NCI-H2196 (cell line): ENCODE measurements around the gene KCNK4.

Experiments
- DNase-seq: peaks from one replicate; lab custom pipeline; 2025; ENCODE audit not compliant: unreplicated experiment; lab: John Stamatoyannopoulos, UW

Gene KCNK4

DNA sequence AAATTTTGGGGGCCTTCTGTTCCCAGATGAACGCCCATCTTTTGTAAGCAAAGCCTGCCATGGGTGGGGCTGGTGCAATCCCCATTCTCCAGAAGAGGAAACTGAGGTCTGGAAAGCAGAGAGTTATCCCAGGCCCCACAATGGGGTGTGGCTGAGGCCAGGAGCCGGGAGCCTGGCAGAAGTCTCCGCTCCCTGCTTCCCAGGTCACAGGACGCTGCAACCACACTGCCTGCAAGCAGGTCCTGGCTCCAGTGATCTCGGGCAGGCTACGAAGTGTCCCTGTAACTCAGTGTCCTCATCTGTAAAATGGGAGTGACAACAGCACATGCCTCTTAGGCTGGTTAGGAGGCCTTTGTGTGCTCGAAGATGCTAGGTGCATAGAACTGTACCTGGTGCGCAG lies 38.1 kb upstream of the KCNK4 start:
- DNase-seq = no peak

DNA sequence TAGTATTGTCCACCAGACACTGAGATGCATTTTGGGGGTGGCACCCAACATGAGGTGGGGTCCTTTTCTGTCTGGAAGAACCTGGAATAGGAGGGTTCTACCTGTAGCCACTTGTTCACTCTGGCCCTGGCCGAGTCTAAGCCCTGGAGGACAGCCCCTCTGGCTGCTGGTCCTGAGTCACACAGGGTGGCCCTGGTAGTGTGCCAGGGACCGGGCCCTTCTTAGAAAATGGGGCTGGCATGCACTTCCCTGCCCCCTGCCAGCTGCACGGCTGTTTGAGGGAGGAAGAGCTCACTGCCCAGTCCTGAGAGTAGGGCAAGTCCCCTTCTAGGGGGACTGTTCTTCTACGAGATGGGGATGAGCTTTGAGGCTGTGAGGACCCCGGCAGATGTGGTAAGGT lies 37.6 kb upstream of the KCNK4 start:
- DNase-seq = no peak

DNA sequence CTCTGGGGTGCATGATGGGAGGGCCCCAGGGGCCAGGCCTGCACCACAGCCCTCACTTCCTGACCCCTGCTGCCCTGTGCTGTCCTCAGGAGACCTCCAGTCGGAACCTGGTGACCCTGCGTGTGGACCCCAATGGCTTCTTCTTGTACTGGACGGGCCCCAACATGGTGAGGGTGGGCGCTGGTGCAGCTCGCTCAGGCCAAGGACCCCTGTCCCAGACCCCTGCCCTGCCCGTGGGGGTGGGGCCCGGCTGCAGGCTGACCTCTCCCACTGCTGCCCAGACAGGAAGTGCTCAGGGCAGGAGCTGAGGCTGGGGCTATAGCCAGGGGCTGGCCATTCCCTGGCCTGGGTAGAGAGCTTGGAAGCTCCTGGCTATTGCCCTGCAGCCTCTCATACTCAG lies 36.8 kb upstream of the KCNK4 start:
- DNase-seq = no peak

DNA sequence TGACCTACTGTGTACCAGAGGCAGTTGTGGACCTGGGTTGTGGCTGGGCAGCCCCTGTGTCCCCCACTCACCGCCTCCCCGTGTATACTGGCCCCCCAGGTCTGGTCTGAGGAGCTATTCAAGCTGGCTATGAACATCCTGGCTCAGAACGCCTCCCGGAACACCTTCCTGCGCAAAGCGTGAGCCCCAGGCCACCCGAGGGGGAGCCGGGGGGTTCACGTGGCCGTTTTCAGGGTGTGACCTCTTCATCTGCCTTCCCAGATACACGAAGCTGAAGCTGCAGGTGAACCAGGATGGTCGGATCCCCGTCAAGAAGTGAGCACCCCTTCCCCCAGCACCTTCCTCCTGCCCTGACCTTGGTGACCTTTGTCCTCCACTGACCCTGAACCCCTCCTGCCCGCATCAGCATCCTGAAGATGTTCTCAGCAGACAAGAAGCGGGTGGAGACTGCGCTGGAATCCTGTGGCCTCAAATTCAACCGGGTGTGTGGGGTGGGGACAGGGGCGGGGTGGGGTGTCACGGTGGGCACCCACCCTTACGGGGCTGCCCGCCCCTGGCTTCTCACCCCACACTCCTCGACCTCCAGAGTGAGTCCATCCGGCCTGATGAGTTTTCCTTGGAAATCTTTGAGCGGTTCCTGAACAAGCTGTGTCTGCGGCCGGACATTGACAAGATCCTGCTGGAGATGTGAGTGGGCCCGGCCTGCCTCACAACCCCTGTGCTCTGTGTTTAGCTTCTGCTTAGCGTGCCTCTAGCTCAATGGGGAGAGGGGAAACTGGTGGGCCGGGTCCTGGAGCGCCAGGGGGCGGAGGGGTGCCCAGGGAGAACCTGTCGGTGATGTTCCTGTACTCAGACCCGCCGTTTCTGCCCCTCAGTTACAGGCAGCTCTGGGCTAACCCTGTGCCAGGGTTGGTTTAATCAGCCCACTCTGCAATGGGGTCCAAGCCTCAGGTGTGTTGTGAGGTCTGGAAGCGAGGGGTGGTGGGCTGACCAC lies 35.7 kb upstream of the KCNK4 start:
- DNase-seq = no peak

DNA sequence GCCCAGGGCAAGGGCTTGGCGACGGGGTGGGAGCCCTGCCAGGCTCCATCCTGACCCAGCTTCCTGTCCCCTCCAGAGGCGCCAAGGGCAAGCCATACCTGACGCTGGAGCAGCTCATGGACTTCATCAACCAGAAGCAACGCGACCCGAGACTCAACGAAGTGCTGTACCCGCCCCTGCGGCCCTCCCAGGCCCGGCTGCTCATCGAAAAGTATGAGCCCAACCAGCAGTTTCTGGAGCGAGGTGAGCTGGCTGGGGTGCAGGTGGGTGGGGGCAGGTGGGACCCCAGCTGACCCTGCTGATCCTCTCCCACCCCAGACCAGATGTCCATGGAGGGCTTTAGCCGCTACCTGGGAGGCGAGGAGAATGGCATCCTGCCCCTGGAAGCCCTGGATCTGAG lies 34.8 kb upstream of the KCNK4 start:
- no peak for DNase-seq

DNA sequence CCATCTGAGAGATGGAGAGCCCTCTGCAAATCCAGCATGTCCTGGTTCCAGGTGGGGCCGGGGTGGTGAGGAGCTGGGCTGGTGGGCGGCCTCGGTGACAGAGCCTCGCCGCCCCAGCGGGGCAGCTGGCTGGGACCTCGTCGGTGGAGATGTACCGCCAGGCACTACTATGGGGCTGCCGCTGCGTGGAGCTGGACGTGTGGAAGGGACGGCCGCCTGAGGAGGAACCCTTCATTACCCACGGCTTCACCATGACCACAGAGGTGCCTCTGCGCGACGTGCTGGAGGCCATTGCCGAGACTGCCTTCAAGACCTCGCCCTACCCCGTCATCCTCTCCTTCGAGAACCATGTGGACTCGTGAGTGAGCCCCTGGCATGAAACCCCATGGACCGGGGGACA lies 32.7 kb upstream of the KCNK4 start:
- no peak for DNase-seq

DNA sequence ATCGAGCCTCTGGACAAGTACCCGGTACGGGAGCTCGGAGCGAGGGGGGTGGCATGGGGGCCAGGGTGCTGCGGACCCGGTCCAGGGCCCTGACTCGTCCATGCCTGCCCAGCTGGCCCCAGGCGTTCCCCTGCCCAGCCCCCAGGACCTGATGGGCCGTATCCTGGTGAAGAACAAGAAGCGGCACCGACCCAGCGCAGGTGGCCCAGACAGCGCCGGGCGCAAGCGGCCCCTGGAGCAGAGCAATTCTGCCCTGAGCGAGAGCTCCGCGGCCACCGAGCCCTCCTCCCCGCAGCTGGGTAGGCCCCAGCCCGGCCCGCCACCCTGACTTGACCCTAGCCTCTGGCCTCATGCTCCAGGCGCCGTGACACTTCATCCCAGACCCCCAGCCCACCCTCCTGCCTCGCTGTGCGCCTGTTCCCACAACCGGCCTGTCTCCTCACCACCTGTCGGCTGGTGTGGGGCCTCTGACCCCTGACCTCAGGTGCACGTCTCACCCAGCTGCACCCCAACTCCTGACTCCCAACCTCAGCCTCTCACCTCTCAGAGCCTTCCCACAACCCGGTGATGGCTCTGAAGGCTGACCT lies 32.1 kb upstream of the KCNK4 start:
- no peak for DNase-seq

DNA sequence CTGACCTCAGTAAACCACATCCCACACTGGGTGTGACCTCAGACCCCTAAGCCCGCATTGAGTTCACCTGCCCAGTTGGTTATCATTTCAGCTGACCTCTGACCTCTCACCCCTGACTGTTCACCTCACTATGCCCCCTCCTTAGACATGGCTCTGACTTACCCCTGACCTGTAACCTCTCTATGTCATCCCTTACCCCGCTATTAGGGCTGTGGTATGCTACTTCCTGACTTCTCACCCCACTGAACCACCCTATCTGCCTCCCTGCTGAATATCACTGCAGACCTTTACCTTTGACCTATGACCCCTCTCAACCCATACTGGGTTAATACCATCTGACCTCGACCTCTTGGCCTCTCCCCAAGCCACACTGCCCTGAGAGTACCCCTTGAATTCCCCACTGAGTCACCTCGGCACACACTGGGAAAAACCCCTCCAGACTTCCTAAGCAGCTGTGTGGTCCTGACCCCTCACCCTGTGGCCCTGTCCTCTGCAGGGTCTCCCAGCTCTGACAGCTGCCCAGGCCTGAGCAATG lies 31.5 kb upstream of the KCNK4 start:
- no peak for DNase-seq

DNA sequence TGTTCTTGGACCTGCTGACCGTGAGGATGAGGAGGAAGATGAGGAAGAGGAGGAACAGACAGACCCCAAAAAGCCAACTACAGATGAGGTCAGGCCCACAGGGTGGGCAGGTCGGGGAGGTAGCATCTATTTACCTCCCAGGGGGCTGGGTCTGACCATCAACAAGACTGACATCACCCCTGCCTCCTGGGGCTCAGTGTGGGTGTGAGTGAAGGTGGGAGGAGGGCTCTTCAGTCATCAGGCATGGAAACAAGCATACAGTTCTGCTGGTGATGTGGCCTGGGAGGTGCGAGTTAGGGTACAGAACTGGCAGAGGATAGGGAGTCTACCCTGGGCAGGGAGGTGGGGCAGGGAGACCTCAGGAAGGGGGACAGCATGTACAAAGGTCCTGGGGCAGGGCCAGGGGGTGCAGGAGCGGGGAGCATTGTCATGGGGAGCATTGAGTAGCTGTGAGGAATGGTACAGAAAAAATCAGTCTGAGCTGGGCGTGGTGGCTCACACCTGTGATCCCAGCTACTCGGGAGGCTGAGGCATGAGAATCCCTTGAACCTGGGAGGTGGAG lies 30.9 kb upstream of the KCNK4 start:
- DNase-seq = no peak

DNA sequence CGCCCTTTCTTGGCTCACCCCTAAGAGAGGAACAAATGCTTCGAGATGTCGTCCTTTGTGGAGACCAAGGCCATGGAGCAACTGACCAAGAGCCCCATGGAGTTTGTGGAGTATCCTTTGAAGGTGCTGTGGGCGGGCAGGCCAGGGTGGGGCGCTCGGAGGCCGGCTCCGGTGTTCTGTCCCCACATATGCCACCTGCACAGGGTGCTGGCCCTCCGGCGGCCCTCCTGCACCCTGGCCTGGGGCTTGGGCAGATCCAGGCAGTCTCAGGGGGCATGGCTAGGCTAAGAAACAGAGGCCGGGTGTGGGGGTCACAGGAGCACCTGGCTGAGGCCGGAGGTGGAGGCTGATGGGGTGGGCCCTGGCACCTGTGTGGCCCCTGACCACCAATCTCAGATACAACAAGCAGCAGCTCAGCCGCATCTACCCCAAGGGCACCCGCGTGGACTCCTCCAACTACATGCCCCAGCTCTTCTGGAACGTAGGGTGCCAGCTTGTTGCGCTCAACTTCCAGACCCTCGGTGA lies 29.5 kb upstream of the KCNK4 start:
- no peak for DNase-seq

DNA sequence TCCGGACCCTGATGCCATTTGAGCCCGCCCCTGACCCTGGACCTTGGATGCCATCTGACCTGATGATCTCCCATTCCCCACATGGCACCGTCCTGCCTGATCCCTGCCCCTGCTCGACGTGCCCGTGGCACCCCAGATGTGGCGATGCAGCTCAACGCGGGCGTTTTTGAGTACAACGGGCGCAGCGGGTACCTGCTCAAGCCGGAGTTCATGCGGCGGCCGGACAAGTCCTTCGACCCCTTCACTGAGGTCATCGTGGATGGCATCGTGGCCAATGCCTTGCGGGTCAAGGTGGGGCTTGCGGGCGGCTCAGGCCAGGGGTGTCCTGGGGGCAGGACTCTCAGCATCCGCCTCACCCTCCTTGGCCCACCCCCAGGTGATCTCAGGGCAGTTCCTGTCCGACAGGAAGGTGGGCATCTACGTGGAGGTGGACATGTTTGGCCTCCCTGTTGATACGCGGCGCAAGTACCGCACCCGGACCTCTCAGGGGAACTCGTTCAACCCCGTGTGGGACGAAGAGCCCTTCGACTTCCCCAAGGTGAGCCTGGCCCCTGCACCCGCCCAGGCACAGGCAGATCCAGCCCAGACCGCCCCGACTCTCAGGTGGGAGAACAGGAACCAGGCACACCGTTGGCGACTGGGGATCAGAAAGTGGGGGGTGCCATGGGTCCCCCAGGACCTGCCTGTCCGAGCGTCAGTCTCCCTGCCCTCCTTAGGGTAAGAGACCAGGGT lies 28.7 kb upstream of the KCNK4 start:
- DNase-seq = no peak

DNA sequence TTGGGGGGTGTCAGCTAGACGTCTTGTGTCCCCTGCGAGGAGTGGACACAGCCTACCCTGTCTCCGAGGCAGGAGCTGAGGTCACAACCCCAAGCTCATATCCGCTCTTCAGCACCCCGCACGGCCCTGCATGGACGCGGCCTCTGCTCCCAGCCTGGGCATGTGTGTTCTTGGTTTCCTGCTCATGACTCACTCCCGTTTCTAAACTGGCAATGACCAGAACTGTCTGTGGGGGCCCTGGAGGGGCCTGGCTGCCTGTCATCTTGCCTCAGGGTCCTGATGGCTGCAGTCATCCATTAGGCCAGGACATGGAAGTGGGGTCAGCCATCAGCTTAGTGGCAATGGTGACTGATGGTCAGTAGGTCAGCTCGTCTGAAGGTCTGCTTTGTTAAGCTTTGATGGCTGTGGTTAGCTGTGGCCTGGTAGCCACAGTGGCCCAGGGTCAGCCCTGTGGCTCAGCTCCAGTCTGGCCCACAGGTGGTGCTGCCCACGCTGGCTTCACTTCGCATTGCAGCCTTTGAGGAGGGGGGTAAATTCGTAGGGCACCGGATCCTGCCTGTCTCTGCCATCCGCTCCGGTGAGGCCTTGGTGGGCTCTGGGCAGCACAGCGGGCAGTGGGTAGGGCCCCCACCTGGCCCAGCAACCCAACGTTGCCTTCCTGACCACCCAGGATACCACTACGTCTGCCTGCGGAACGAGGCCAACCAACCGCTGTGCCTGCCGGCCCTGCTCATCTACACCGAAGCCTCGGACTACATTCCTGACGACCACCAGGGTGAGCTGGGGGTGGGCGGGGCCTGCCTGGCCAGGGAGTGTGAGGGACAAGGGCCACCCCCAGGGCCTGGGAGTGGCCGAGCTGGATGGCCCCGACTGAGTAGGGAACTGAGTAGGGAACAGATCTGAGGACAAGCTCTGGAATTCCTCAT lies 27.8 kb upstream of the KCNK4 start:
- no peak for DNase-seq

DNA sequence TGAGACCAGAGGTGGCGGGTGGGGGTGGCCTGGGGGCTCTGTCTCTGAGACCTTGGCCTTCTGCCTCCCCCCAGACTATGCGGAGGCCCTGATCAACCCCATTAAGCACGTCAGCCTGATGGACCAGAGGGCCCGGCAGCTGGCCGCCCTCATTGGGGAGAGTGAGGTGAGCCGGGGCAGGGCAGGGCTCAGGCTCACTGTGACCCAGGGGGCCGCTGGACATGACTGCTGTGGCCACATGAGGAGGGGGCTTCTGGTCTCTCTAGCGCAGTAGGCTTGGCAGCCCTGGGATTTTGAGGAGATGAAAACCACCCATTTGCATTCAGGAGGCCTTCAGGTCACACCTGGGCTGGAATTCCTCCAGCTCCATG lies 27.2 kb upstream of the KCNK4 start:
- DNase-seq = no peak

DNA sequence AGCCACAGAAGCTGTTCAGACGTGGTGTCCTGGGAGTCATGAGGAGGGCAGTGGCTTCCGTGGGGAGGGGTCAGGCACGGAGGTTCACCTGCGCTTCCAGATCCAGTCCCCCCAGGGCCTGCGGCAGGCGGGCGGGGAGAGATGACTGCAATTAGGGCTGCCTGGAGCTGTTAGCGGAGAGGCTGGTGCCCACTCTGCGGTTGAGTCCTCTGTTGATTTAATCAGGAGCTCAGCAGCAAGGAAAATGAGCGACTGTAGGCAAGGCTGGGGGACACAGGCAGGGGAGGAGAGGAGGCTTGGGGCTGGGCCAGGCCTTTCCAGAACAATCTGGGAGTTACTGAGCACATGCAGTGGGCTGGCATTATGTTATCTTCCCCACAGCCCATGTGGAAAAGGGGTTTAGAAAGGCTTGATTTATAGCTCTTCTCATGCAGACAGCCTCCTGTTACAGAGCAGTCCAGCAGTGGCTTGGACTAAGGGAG lies 26.7 kb upstream of the KCNK4 start:
- DNase-seq = no peak

DNA sequence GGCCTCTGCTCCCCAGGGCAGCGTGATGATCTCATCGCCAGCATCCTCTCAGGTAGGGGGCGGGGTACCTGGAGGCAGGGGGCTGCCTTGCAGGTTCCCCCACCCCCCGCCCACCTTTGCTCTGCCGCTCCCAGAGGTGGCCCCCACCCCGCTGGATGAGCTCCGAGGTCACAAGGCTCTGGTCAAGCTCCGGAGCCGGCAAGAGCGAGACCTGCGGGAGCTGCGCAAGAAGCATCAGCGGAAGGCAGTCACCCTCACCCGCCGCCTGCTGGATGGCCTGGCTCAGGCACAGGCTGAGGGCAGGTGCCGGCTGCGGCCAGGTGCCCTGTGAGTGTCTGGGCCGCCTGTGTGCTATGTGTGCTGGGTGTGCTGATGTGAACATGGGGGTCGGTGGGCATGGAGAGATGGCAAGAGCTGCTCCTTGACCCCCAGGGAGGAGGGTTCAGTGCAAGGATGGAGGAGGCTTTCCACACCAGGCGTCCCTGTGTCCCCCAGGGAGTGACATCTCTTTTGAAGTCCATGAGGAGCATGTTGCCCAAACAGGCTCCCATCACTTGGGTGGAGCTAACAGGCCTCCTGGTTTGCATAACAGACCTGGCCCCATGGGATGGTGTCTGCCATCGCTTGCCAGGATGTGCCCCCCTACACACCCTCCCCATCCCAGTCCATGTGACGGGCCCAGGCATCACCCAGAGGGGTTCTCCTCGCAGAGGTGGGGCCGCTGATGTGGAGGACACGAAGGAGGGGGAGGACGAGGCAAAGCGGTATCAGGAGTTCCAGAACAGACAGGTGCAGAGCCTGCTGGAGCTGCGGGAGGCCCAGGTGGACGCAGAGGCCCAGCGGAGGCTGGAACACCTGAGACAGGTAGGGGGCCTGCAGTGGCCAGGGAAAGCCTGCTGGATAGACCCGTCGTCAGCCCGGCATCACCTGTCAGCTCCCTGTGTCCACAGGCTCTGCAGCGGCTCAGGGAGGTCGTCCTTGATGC lies 25.6 kb upstream of the KCNK4 start:
- no peak for DNase-seq

DNA sequence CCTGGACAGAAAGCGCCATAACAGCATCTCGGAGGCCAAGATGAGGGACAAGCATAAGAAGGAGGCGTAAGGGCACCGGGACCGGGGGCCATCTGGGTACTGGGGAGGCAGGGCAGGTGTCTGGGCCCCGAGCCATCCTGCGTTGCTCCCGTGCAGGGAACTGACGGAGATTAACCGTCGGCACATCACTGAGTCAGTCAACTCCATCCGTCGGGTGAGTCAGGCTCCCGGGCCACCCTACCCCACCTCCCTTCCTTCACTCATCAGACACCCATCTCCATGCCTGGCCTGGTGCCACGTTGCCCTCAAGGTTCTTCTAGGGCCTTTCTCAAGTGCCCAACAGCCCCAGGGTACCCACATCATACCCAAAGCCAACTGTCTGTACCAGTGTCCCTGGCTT lies 24.8 kb upstream of the KCNK4 start:
- DNase-seq = no peak

DNA sequence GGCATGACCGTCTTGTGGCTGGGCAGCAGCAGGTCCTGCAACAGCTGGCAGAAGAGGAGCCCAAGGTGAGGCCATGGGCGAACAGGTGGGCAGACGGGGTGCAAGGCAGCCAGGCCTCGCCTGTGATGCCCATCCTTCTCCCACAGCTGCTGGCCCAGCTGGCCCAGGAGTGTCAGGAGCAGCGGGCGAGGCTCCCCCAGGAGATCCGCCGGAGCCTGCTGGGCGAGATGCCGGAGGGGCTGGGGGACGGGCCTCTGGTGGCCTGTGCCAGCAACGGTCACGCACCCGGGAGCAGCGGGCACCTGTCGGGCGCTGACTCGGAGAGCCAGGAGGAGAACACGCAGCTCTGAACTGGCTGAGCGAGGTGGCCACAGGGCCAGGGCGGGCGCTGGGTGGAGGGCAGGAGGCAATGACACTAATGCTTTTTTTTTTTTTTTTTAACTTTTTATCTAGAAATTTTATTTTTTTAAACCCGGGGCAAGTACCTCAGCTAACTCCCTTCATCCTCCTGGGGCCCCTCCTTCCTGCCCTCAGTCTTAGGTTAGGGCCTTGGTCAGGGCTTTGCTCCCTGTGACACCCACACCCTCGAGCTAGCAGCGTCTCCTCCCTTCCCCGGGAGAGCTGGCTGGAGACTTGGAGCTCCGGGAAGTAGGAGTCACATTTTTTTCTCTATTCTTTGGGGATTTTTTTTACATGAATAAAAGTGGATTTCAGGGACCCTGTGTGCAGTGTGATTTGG lies 23.7 kb upstream of the KCNK4 start:
- no peak for DNase-seq
